Thyroid gland (tissue), 4 donors: ENCODE data around the gene LINGO4. TPM values are rescaled to one million over a fixed set of nuclear protein-coding genes. Genes with fewer than 3 reads are reported as not detected.
"Not testable (repeated sequence)": the region's sequence is repeated elsewhere in the genome, so short reads cannot be mapped to it uniquely, and the experiment has no call there.

Experiments
- DNase-seq, 2 donors: peaks; one replicate each; pipeline ENCODE4 v3.0.0-alpha.2; 2019
- H3K27ac ChIP-seq, 3 donors: fragments of 200-600 bp; sonication (generic); 1 replicate in 2 of 3; 2 replicates in 1 of 3; pipeline ENCODE4 v1.5.1; 2016 to 2019; ENCODE audit warnings: mild to moderate bottlenecking in 1 of 3, moderate library complexity in 1 of 3
- H3K27me3 ChIP-seq: fragments of 200-600 bp; sonication (generic); one replicate; pipeline ENCODE4 v1.5.1; 2019
- H3K36me3 ChIP-seq, 2 donors: fragments of 200-600 bp; sonication (generic); one replicate each; pipeline ENCODE4 v1.5.1; 2016 to 2019
- H3K4me1 ChIP-seq, 2 donors: fragments of 200-600 bp; sonication (generic); one replicate each; pipeline ENCODE4 v1.5.1; 2017 to 2019
- H3K4me3 ChIP-seq, 3 donors: fragments of 200-600 bp; sonication (generic); replicated peaks in 1 of 3; 1 replicate in 2 of 3; 2 replicates in 1 of 3; pipeline ENCODE4 v1.5.1; 2016; ENCODE audit warnings: mild to moderate bottlenecking in 1 of 3
- H3K9me3 ChIP-seq: fragments of 200-600 bp; sonication (generic); one replicate; pipeline ENCODE4 v1.5.1; 2017
- CTCF ChIP-seq, 6 experiments: fragments of 200-600 bp in 3 of 6; fragments of 450-650 bp in 3 of 6; sonication (generic) in 3 of 6; IDR thresholded peaks; one replicate each; pipeline ENCODE4 v1.5.1; 2016 to 2019; ENCODE audit warnings: antibody characterized with exemption in 6 of 6, mild to moderate bottlenecking in 2 of 6, inconsistent platforms in 1 of 6, moderate library complexity in 1 of 6
- POLR2A ChIP-seq, 2 donors: fragments of 450-650 bp; IDR thresholded peaks; one replicate each; pipeline ENCODE4 v1.6.1; 2017; ENCODE audit warnings: antibody characterized with exemption in 2 of 2, mild to moderate bottlenecking in 2 of 2, moderate library complexity in 1 of 2
- WGBS, 2 donors: methylation state at CpG; one replicate each; pipeline ENCODE4 v1.1.5; 2017; 5-methylcytosine and 5-hydroxymethylcytosine counted together
- intact Hi-C: fragments of 100-400 bp; cut with DNase I; formaldehyde crosslinking; loops from one replicate; pipeline ENCODE4 v1.15.1; 2023
- total RNA-seq, 4 donors: library from RNA; depleted of rRNA; stranded (reverse); fragments of >200 nt; gene quantifications; one replicate each; pipeline ENCODE4 v1.2.3, GENCODE V29; 2016

Gene LINGO4
- total RNA-seq, 4 donors from 2014 or later, result 0.13 to 0.63 (median 0.24) TPM

- H3K36me3 ChIP-seq, H3K4me3 ChIP-seq, H3K9me3 ChIP-seq, H3K27me3 ChIP-seq, intact Hi-C loops: not testable (repeated sequence)
- H3K27ac ChIP-seq, result peak overlapping the region; percentile 66 to 83 (median 73)
- peak in 1 of 2 donors; percentile 24 for TF ChIP-seq POLR2A (IDR thresholded peaks at IDR 0.05)
- H3K4me1 ChIP-seq, result peaks cover 25 to 26% of the 10 kb centered on the region in 2 donors
- peak; percentile 48 to 55 for DNase-seq
- 25 to 29% methylated on average over 3 to 4 of the region's 7 CpGs for WGBS, 2 donors
Measured at GRCh38 chr1:151768351-151769066, 36.7 kb downstream of the LINGO4 start.

GRCh38 chr1:151763990-151764389, 41.2 kb downstream of the LINGO4 start:
- intact Hi-C loops, result no loop called here
- H3K9me3 ChIP-seq, result no peaks in the 10 kb centered on the region
- WGBS, 2 donors, result 47 to 48% methylated on average over 10 of the region's 10 CpGs
- peak overlapping the region; percentile 70 to 91 (median 90) for H3K27ac ChIP-seq
- peaks cover 25% of the 10 kb centered on the region in 2 donors for H3K4me1 ChIP-seq
- peaks cover 12 to 14% of the 10 kb centered on the region in 2 donors for H3K36me3 ChIP-seq
- peak overlapping the region in 2 of 3 donors; percentile 70 to 77 for H3K4me3 ChIP-seq
- H3K27me3 ChIP-seq, result no peaks in the 10 kb centered on the region
- TF ChIP-seq POLR2A (IDR thresholded peaks at IDR 0.05) (no peak), CTCF (IDR thresholded peaks at IDR 0.05) (no peak)
- no peak for DNase-seq

- Histone ChIP-seq H3K27ac (peak within 1 kb of the TSS; percentile 70 to 91 (median 90)), H3K4me1 (peaks cover 25% of the 10 kb centered on the region in 2 donors), H3K36me3 (peaks cover 12 to 21% of the 10 kb centered on the region in 2 donors), H3K9me3 (no peaks in the 10 kb centered on the region), H3K27me3 (no peaks in the 10 kb centered on the region), H3K4me3 (peak within 1 kb of the TSS; percentile 61 to 77 (median 70))
- no peak for TF ChIP-seq CTCF (IDR thresholded peaks at IDR 0.05)
- TF ChIP-seq POLR2A (IDR thresholded peaks at IDR 0.05), result peak in 1 of 2 donors; percentile 67
- intact Hi-C loops, result no loop called here
- 1% methylated on average over 16 to 46 of the region's 68 CpGs for WGBS, 2 donors
- peak; percentile 80 to 83 for DNase-seq
Measured at GRCh38 chr1:151762941-151763921, 42.0 kb downstream of the LINGO4 start, which contains the start of gene MRPL9. Gene MRPL9, minus strand, starts transcription at chr1:151763496. Its CDS starts 17 bp downstream, at chr1:151763479.

- DNase-seq, result no peak
- Histone ChIP-seq H3K27ac (no peak overlapping the region), H3K4me1 (peaks cover 8 to 12% of the 10 kb centered on the region in 2 donors), H3K4me3 (no peak overlapping the region), H3K9me3 (no peaks in the 10 kb centered on the region), H3K36me3 (peaks cover 12 to 23% of the 10 kb centered on the region in 2 donors), H3K27me3 (no peaks in the 10 kb centered on the region)
- no peak for TF ChIP-seq POLR2A (IDR thresholded peaks at IDR 0.05)
- no peak for TF ChIP-seq CTCF (IDR thresholded peaks at IDR 0.05)
- WGBS, 2 donors, result 94% methylated on average over 7 of the region's 7 CpGs
- intact Hi-C loops, result no loop called here
Measured at GRCh38 chr1:151760597-151761385, 44.4 kb downstream of the LINGO4 start.

GRCh38 chr1:151759241-151759640, 46.0 kb downstream of the LINGO4 start:
- no peak for TF ChIP-seq CTCF (IDR thresholded peaks at IDR 0.05)
- TF ChIP-seq POLR2A (IDR thresholded peaks at IDR 0.05), result no peak
- peaks cover 6 to 11% of the 10 kb centered on the region in 2 donors for H3K4me1 ChIP-seq
- H3K36me3 ChIP-seq, result peaks cover 12 to 23% of the 10 kb centered on the region in 2 donors
- no peak overlapping the region for H3K27ac ChIP-seq
- intact Hi-C loops, result no loop called here
- no peak overlapping the region for H3K4me3 ChIP-seq
- DNase-seq, result no peak
- no peaks in the 10 kb centered on the region for H3K27me3 ChIP-seq
- no peaks in the 10 kb centered on the region for H3K9me3 ChIP-seq
